GM21717 (cell line): Measurements from ENCODE around the gene TNN.

Experiments
- ATAC-seq: cut with Tn5 transposase; IDR thresholded peaks from one replicate; pipeline ENCODE4 v1.9.1; 2021; ENCODE audit warnings: mild to moderate bottlenecking, moderate library complexity; ENCODE audit not compliant: unreplicated experiment

The TNN gene

DNA sequence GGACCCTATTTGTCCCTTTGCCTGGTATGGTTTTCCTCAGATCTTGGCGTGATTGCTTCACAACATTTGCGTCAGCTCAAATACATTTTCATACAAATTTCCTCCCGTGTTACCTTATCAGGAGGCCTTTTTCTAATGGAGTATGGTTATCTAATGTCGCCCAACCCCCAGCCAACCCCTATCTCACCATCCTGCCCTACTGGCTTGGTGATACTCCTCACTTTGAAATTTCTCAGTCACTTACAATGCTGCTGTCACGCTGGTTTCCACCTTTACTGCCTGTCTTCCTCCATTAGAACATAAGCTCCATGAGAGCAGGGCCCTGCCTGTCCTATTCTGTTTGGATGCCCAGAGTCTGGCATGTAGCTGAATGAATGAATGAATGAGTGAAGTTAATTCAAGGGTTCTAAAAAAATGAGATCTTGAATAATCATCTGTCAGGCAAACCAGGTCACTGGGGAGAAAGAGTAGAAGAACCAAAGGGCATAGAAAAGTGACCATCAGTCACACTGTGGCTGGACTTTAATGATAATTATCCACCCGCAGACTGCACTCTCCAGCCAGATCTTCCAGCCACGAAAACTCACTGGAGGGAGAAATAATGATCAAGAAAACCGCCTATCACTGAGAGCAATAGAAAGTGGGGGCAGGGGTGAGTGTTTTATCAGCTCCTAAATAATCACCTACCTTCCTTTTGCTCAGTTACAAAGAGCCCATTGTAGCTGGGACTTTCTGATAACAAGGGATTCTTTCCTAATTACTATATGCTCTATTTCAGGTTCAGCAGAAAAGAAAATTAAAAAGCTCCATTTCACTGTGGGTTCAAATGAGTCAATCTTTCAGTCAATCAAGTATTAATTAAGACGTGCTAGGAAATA lies 103.6 kb downstream of the TNN start:
- no peak for ATAC-seq

DNA sequence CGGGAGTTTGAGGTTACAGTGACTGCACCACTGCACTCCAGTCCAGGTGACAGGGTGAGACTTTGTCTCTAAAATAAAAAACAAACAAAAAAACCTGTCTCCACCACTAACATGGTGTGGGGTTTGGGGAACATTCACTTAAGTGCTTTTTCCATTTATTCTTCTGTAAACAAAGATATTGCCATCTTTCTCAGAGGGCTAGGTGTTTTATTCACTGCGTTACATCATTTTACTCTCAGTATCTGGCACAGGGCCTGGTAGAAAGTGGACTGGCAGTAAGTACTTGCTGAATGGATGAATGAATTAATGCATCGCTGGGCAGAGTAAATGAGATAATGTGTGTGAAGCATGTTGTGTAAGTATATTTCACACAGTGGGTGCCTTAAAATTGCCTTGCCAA lies 104.9 kb downstream of the TNN start:
- no peak for ATAC-seq

DNA sequence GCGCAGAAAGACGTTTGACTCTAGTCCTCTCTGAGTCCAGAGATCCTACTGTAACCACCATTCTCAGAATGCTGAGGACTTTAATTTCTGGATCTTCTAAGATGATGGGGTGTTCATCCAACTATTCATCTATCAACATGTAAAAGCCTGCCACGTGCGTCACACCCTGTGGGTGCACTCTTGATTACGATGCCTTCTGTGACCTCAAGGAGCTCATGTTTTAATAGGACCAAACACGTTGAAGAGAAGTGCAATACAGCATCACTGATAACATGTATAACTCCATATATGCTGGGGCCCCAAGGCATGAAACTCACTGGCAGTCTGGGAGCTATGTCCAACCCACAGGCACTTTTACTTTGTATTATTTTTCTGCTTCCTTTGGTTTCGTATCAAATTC lies 105.9 kb downstream of the TNN start:
- ATAC-seq = no peak

- ATAC-seq = no peak
Observed at GRCh38 chr1:175174309-175175102, 106.9 kb downstream of the TNN start.

DNA sequence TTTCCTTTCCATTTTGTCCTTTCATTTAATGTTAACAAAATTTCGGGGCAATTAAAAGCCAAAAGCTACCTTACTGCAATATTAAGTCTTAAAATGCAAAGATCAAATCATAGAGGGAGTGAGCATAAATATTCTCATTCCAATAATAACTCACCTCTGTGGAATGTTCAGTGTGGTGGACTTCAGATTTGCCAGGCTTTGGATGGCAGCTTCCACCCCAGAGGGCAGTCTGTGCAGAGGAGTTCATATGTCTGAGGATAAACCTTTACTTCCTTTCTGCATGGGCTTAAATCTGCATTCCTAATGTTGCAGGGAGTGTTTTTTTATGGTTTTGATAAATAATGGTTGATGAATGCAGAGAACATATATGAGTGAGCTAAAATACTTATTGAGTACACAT lies 108.6 kb downstream of the TNN start:
- ATAC-seq = no peak

DNA sequence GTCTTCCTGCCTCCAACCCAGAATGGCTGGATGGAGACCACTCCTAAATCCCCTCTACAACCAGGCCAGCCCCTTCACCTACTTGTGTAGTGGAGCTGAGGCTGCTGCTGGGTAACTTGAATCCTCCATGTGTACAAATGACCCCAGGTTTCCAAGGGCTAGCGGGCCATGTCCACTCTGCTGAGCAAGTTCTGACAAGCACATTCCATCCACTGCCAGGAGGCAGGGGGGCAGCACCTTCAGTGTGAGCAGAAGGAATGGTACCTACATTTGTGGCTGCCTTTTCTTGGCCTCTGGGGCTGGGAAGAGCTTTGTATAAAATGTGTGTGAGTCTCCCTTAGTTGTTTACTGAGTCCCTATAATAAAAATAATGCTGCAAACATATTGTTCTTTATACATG lies 110.4 kb downstream of the TNN start:
- no peak for ATAC-seq

GRCh38 chr1:175178456-175178855 lies 110.8 kb downstream of the TNN start:
- ATAC-seq = no peak

DNA sequence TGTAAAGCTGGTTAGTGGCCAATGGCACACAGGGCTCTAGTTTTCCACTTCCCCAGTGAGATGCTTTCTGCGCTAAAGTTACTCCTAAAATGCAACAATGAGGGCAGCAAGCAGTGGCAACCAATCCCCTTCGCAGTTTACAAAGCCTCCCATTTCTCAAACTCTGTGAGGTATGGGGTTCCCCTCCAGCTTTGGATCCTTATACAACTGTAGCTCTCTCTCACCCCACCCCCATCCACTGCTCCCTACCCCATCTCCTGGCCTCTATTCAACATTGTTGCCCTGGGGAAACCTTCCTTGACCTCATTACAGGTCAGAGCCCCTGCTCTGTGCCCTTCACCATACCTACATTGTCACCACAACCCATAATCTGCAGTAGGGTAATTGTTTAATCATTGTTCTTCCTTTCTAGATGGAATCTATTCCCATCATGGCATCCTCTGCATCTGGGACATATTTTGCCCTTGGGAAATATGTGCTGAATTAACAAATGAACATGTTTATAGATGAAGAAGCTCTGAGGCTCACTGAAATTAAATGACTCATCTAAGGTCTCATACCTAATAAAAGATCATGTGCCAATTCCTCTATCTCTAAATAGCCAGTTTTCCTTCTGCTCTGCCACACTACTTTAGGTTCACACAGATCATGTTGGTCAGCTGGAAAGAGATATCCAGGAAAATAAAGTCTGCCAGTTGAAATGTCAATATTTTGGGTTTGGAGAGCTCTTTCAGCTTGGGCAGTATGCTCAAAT lies 112.4 kb downstream of the TNN start:
- no peak for ATAC-seq

GRCh38 chr1:175182201-175182746 lies 114.6 kb downstream of the TNN start:
- ATAC-seq = no peak

DNA sequence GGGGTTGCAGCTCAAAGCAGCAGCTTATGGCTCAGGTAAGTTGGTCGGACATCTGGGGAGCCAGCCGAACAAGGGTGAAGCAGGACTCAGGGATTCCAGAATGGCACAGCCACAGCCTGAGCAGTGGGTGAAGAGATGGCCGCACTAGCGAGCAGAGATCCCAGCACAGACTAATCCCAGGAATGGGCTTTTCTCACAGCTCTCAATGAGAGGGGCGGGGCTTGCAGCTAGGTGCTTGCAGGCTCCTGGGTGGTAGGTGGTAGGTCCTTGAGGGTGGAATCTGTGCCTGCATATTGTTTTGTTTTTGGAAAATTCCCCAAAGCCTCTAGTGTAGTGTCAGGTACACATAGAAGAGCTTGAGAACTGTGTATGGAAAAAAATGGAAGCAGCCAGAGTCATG lies 116.0 kb downstream of the TNN start:
- no peak for ATAC-seq

- ATAC-seq = no peak
Observed at GRCh38 chr1:175185903-175186302, 118.3 kb downstream of the TNN start.

GRCh38 chr1:175186433-175187160 lies 119.0 kb downstream of the TNN start:
- ATAC-seq = no peak

DNA sequence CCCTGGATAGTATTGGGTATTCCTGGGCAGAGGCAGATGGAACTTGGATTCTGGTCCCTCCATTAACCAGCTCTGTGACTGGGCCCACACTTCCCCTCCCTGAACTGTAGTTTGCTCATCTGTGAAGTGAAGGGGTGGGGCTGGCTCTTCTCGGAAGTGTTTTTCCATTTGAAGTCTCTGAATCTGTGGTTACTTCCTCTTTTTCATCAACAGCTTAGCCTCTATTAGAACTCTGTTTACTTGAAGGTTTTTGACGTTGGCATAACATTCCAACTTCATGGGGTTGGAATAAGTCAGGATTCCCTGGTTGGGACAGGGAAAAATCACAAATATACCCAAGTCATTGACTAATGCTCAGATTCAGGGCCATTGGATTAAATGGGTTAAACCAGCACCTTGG lies 121.3 kb downstream of the TNN start:
- ATAC-seq = peak; percentile 62

- no peak for ATAC-seq
Observed at GRCh38 chr1:175191659-175192058, 124.0 kb downstream of the TNN start.

DNA sequence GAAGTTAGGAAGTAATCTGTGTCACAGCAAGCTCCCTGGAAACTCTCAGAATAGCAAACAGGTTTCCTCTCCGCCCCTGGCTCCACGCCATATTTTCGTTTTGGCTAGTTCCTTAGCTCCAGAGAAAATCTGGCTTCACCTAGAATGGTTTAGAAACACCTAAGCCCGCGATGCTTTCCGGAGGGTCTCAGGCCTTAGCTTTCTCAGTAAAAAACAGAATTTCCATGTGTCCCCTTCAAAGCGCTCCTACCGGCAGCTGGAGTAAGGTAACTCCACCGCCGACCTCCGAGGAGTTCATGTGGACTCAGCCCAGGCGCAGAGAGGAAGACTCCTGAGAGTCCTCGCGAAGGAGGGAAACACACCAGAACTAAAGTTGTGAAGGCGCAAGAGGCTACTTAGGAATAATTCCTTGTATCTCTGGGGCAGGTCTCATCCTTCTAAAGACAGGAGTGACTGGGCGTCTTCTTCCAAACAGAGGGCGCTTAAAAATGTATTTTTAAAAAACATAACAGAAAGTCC lies 124.5 kb downstream of the TNN start:
- ATAC-seq = no peak

GRCh38 chr1:175192630-175193526 lies 125.2 kb downstream of the TNN start, which contains the start of gene KIAA0040:
Gene KIAA0040 (minus strand): TSS chr1:175192776. CDS start chr1:175161013, 31,763 bp downstream.
- peak; percentile 52 for ATAC-seq

DNA sequence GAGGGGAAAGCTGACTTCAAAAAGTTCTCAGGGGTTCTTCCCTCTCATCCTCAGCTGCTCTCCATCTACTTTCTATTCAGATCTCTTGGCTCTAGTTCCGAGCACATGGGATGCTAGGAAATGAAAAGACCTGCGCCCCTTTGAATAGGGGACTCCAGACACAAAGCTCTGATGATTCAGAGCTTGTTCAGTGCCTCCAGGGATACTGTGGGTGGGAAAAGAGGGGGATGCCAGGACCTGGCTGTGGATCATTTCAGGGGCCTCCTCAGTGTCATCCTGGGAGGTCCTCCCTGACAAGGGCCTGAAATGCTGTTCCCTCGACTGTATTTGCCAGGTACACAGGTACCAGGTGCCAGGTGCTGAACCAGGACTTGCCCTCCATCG lies 125.9 kb downstream of the TNN start:
- ATAC-seq = no peak

- ATAC-seq = no peak
Observed at GRCh38 chr1:175195281-175195680, 127.6 kb downstream of the TNN start.

GRCh38 chr1:175195798-175196197 lies 128.2 kb downstream of the TNN start:
- ATAC-seq = no peak
